ENCODE results near the gene FSD1L. TPM values are rescaled to one million over a fixed set of nuclear protein-coding genes. Genes with fewer than 3 reads are reported as not detected.
"Not testable (repeated sequence)": the region's sequence is repeated elsewhere in the genome, so short reads cannot be mapped to it uniquely, and the experiment has no call there.

Gene FSD1L
- total RNA-seq, 1 donor from 2014 or later: 3.5 TPM

DNA sequence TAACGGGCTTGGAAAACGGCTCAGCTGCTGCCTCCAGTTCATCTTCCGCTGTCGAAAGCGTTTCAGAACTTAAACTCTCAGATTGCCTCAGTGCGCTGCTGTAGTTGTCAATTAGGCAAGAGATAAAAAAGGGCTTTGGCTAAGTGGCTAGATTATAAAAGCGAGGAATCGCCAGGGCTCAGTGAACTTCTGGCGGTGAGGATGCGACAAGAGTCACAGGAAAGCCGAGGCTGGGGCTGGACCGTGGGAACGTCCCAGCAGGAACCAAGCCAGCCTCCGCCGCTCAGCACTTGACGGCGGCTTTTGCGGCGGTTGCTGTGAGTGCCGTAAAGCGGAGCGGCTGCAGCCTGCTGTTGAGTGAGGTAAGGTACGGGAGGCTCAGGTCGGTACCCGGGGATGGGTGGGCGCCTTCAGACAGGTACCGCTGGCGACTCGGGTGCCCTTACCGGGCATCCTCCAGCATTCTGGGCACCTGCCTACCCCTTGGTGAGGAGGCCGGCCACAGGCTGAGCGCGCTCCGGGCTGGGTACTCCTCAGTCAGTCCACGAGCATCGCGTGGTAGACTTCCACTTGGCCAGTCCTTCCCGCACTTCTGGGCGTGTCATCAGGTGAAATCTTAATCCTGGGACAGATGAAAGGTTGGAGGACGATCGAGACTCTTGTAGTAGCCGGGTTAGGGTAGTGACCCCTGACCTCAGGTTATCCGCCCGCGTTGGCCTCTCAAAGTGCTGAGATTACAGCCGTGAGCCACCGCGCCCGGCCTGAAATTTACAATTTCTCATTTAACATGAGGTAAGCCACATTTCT lies 110.2 kb downstream of the FSD1L start, which contains the start of gene FKTN:
Gene FKTN, plus strand, starts transcription at position 328 of the 807 bp plus-strand sequence. CDS start 16,902 bp downstream, outside the sequence.
- intact Hi-C loops (cut with micrococcal nuclease): loop anchor here (1.0 to 5.0 kb wide), 6 partner anchors 15 to 811 kb away; partner anchors contain the start of genes FSD1L, NIPSNAP3A, SLC44A1 and TMEM38B
- Mint-ChIP-seq H3K4me3 (peak within 1 kb of the TSS; percentile 94), H3K4me1 (ENCODE audit: low read depth) (peaks cover 22% of the 10 kb centered on the region), H3K27ac (peak within 1 kb of the TSS; percentile 71), H3K27me3 (ENCODE audit: insufficient read depth) (no peaks in the 10 kb centered on the region), H3K36me3 (ENCODE audit: low read depth) (peaks cover 21% of the 10 kb centered on the region), H3K9me3 (peaks cover 22% of the 10 kb centered on the region)
- peak; percentile 76 for DNase-seq (ENCODE audit: low spot score)

DNA sequence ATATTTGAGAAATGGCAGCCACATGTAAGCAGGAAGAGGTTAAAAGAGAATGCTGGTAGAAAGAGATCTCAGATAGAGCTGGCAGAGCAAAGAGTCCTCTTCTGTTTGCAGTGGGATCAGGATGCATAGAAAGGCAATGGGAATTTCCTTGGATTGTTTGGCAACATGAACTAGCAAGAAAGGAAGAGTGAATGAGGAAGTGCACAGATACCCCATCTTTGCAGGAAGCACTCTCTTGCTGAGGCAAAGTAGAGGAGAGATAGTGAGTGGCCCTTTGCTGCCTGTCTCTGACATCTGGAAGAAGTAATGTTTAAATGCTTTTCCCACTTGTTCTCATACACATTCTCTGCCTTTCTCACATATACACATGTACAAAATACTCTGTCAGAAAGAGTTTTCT lies 124.6 kb downstream of the FSD1L start:
- Mint-ChIP-seq H3K4me3 (no peak overlapping the region), H3K27me3 (ENCODE audit: insufficient read depth) (no peaks in the 10 kb centered on the region), H3K27ac (no peak overlapping the region), H3K36me3 (ENCODE audit: low read depth) (peaks cover 31% of the 10 kb centered on the region), H3K4me1 (ENCODE audit: low read depth) (no peaks in the 10 kb centered on the region), H3K9me3 (peaks cover 36% of the 10 kb centered on the region)
- no peak for DNase-seq (ENCODE audit: low spot score)
- intact Hi-C loops (cut with micrococcal nuclease): no loop called here

DNA sequence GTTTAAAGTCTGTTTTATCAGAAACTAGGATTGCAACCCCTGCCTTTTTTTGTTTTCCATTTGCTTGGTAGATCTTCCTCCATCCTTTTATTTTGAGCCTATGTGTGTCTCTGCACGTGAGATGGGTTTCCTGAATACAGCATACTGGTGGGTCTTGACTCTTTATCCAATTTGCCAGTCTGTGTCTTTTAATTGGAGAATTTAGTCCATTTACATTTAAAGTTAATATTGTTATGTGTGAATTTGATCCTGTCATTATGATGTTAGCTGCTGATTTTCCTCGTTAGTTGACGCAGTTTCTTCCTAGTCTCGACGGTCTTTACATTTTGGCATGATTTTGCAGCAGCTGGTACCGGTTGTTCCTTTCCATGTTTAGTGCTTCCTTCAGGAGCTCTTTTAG lies 132.1 kb downstream of the FSD1L start:
- intact Hi-C loops (cut with micrococcal nuclease); DNase-seq (ENCODE audit: low spot score); H3K27me3 Mint-ChIP-seq (ENCODE audit: insufficient read depth); H3K4me1 Mint-ChIP-seq (ENCODE audit: low read depth); H3K27ac Mint-ChIP-seq; H3K4me3 Mint-ChIP-seq: not testable (repeated sequence)
- peaks cover 11% of the 10 kb centered on the region for H3K9me3 Mint-ChIP-seq
- H3K36me3 Mint-ChIP-seq (ENCODE audit: low read depth): peaks cover 18% of the 10 kb centered on the region

DNA sequence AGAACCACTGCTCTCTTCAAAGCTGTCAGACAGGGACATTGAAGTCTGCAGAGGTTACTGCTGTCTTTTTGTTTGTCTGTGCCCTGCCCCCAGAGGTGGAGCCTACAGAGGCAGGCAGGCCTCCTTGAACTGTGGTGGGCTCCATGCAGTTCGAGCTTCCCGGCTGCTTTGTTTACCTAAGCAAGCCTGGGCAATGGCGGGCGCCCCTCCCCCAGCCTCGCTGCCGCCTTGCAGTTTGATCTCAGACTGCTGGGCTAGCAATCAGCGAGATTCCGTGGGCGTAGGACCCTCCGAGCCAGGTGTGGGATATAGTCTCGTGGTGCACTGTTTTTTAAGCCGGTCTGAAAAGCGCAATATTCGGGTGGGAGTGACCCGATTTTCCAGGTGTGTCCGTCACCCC lies 133.7 kb downstream of the FSD1L start:
- H3K4me3 Mint-ChIP-seq; H3K36me3 Mint-ChIP-seq (ENCODE audit: low read depth); intact Hi-C loops (cut with micrococcal nuclease); H3K27me3 Mint-ChIP-seq (ENCODE audit: insufficient read depth); H3K4me1 Mint-ChIP-seq (ENCODE audit: low read depth); H3K9me3 Mint-ChIP-seq; H3K27ac Mint-ChIP-seq; DNase-seq (ENCODE audit: low spot score): not testable (repeated sequence)

DNA sequence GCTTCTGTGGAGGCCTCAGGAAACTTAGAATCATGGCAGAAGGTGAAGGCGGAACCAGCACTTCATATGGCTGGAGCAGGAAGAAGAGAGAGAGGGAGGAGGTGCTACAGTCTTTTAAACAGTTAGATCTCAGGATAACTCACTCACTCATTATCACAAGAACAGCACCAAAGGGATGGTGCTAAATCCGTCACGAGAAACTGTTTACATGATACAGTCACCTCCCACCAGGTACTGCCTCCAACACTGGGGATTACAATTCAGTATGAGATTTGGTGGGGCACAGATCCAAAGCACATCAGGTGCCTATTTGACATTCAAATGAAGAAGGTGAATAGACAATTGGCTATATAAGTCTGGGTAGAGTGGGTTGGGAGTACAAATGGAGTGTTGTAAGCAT lies 145.3 kb downstream of the FSD1L start:
- intact Hi-C loops (cut with micrococcal nuclease): no loop called here

More for the DNA sequence above, 145.3 kb downstream of the FSD1L start:
- Mint-ChIP-seq H3K27ac (no peak overlapping the region), H3K4me3 (no peak overlapping the region), H3K9me3 (peaks cover 16% of the 10 kb centered on the region), H3K4me1 (ENCODE audit: low read depth) (no peaks in the 10 kb centered on the region), H3K27me3 (ENCODE audit: insufficient read depth) (no peaks in the 10 kb centered on the region), H3K36me3 (ENCODE audit: low read depth) (peaks cover 26% of the 10 kb centered on the region)
- DNase-seq (ENCODE audit: low spot score): no peak

Other genes with a start within 250 kb of the FSD1L start
- gene SLC44A1, start 203.4 kb upstream of the FSD1L start, total RNA-seq: 3.7 and 3.8 TPM in 2 replicates
- 12.4 and 12.6 TPM in 2 replicates for gene FKTN, start 110.1 kb downstream of the FSD1L start, total RNA-seq
- 0.31 TPM in 1 of 2 replicates, not detected in the other for gene TAL2, start 214.4 kb downstream of the FSD1L start, total RNA-seq
- 11.9 and 13.8 TPM in 2 replicates for gene TMEM38B, start 246.5 kb downstream of the FSD1L start, total RNA-seq